Stimulated activated CD4-positive, alpha-beta T cell treated with anti-CD3 and anti-CD28 coated beads, Interleukin-15, amount 100 ng/mL, for 1 hour (primary cell): ENCODE data around the gene FBXO31.
"Not testable (repeated sequence)": the region's sequence is repeated elsewhere in the genome, so short reads cannot be mapped to it uniquely, and the experiment has no call there.

Experiments
- DNase-seq, 2 donors: peaks; one replicate each; pipeline ENCODE4 v3.0.0-alpha.2; 2020; ENCODE audit warnings: low read depth in 1 of 2, low spot score in 1 of 2

FBXO31 gene

DNA sequence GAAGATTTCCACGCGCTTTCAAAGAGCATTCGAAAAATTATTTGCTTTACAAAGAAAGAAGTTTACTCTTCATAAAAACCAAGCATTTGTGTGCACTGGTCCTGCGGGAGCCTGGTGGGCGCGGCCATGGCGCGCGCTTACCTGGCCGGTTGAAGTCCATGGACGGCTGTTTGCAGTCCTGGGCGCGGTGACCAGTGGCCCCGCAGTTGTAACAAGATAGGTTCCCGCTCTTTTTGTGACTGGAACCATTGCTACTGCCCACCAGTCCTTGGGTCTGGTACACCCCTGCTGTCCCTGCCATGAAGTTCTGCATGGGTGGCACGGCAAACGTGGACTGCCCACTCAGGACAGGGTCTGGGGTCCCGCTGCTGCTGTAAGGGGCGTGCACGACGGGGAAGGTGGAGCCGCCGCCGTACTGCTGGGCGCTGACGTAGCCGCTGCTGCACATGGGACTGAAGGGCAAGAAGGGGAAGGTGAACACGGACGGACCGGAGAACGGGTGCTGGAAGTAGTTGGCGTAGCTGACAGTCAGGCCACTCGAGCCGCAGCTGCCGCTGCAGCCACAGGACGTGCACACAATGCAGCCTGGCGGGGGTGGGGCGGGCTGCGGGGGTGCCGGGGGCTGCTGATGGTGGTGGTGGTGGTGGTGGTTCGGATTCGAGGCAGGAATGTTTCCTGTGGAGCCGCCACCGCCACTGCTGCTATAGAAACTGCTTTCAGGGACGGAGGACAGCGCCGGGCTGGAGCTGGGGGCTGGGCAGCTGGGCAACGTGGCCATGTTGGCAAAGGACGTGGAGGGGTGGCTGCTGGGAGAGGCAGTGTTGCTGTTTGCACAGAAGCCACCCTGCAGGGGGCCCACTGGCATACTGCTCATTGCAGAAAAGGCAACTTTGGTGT, 28.0 kb upstream of the FBXO31 start:
- no peak for DNase-seq

DNA sequence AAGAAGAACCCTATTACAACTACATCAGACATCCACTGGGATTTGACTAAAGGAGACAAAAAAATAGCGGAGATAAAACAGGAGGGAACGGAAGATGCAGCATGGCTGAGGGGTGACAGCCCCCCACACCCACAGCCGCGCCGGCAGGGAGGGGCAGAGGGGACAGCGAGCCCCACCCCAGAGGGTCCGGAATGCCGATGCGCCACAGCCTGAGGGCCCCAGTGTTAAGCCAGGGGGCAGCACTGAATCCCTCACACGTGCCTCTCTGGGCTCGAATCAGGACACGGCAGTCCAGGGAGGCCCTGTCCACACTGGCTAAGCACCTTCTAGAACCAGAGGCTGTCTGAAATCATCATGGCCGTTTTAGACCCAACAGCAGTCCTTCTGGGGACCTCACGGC, 27.4 kb upstream of the FBXO31 start:
- no peak for DNase-seq

DNA sequence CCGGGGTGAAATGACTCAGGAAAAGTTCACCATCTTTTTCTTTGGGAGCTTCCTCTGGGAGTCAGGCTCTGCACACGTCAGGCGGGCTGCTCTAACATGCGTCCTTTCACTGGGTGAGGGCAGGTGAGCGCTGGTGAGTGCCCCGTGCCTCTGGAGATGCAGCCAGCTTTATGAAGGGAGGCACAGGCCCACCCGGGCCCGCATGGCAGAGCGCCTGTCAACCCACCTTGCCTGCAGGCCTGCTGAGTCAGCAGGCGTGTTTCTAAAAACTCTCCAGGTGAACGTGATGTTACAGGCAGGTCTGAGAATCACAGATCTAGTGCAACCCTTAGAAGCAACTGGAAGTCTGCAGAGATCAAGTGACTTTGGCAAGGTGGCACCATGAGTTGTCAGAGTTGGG, 27.0 kb upstream of the FBXO31 start:
- DNase-seq = no peak

DNA sequence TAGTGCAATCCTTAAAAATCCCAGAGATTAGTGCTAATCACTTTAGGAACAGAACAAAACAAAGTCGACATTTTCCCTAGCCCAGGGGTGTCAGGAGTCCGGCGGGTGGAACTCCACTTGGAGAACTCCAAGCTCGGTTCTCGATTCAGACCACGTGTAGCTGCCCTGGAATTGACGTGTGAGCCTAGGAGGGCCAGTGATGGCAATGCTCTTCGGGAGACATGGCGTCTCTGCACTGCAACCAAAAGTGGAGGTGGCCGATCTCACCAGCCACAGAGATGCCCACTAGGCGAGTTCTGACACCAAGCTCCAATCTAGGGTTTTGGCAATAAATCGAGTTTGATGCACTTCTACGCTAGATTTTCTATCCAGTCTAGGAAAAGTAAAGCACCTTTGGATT, 26.2 kb upstream of the FBXO31 start:
- no peak for DNase-seq

DNA sequence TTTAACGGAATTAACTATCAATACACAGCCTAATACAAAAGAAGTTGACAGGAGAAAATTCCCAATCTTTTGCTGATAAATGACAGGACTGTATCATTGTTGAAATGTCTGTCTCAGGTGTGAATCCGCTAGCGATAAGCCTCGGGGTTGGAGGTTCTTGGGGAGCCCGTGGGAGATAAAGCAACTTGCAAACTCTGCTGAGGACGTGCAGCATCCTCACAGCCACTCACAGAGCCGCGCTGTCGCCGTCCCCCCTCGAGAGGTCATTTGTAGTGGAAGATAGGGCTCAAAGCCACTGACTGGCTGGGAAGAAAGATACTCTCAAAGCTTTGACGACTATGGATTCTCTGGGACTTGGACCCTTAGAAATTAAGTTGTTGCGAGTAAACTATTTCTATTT, 25.6 kb upstream of the FBXO31 start:
- no peak for DNase-seq

DNA sequence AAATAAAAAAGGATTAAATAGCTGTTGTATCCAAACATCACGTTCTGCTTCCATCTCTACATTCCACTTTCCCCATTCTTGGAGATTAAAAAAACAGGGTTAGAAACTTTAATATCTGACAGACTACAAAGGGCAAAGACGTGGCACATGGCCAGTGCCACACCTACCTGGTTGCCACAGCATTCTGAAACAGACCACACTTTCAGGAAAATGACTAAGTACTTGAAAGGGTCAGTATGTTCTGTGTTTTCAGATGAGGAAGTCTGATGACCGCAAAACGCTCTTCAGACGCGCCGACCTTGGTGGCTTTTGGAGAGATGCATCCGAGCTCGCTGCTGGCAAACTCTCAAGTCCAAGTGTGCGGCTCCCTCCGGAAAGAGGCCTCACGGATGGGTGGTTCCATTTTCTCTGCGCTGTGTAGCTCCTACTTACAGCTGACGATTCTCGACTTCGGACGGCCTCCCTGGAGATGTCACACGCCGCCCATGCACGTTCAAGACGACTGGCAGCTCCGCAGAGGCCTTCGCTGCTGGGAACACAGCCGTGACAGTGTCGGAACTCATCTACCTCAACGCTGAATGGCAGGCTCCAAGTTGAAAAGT, 24.0 kb upstream of the FBXO31 start:
- no peak for DNase-seq

DNA sequence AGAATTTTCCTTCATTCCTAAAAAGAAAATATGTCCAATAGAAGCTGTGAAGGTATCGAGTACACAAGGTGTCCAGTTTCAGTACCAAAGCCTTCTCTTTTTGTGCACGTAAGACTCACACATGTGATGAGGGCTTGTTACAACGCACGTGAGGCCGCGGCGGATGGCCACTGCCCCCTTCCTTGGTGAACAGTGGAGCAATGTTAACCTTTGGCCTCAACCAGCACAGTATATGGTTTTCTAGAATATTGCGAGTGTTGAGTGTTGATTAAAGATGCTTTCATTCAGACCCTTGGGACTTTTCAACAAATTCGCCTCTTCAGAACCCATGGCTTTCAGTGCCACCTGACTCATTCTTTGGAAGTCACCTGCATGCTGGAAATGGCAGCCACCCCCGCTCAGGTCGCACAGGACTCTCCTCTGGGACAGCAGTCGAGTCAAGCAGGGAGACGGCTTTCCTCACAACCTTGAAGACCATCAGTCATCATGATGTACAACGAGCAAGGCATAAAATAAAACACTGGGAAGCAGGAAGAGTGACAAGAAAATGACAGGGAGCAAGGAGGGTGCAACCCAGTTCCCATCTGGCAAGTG, 23.0 kb upstream of the FBXO31 start:
- no peak for DNase-seq

DNA sequence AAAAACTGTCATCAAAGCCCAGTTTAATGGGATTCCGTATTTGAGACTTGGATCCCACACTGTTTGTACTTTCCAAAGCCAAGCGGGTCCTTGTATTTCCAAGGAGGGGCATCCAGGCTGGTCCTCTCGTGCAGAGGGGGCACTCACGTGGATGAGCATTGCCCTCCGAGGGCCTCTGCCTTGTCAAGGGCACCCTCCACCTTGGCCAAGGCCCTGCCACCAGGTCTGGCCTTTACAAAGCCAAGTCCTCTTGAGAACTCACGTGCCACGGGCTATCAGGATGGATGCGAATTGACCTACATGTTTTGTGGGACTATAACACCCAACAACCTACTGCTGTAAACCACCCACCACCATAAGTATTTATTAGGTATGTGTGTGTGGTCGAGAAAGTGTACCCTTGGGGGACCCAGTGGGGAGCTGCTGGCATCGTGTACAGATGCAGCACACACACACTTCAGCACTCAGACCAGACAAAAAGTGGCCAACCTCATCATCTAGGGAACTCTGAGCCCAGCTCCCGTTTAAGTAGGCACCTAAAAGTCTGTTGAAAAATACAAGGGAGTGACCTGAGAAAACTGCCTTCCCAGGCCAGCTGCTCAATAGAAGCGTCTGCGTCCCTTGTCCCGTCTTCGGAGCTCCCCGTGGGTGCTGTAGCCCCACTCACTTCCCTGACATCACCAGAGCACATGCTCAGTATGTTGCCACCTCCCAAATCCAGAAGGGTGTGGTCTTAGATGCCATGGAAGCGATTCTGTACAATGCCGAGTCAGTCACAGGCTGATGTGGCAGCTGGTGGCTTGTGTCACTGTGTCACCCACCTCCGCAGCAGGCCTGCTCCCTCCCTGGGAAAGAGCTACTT, 21.4 kb upstream of the FBXO31 start:
- DNase-seq = no peak

DNA sequence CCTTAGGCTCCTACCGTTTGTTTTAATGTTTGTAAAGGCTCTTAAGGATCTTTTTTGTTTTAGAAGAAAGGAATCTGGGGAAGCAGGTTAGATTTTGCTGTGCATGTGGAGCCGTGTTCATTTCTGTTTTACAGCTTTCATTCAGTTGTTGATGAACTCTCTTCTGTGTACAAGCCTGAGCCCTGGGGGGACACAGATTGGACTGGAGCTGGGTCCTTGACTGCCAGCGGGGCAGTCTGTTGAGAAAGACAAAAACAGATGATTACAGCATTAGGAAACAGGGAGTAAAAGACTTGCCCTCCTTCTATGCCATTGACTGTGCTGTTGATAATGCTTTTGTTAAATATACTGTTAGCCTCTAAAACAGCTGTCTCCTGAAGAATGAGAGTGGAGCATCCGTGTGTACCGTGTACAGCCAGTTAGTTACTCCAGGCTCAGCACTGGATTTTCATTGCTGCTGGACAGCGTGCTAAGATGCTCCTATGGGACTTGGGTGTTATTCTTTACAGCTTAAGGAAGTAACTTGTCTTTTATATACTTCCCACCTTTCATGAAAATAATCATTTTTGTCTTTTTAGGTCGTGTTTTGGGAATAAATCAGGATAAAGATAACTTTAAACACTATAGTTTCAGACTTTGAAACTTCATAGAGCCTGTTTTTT, 11.7 kb upstream of the FBXO31 start:
- DNase-seq = no peak

DNA sequence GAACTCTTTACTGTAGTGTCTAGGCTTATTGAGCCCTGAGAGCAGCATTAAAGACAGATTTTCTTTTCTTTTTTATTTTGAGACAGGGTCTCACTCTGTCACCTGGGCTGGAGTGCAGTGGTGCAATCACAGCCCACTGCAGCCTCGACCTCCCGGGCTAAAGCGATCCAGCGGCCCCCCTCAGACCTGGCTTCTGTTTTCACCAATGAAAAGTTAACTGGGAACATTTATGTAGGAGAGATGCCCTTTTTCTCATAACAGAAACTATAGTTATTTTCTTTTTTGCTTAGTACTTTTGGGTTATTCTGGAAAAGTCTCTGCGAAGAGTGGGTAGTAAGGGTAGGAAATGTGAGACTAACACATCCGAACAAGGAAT, 10.1 kb upstream of the FBXO31 start:
- no peak for DNase-seq

DNA sequence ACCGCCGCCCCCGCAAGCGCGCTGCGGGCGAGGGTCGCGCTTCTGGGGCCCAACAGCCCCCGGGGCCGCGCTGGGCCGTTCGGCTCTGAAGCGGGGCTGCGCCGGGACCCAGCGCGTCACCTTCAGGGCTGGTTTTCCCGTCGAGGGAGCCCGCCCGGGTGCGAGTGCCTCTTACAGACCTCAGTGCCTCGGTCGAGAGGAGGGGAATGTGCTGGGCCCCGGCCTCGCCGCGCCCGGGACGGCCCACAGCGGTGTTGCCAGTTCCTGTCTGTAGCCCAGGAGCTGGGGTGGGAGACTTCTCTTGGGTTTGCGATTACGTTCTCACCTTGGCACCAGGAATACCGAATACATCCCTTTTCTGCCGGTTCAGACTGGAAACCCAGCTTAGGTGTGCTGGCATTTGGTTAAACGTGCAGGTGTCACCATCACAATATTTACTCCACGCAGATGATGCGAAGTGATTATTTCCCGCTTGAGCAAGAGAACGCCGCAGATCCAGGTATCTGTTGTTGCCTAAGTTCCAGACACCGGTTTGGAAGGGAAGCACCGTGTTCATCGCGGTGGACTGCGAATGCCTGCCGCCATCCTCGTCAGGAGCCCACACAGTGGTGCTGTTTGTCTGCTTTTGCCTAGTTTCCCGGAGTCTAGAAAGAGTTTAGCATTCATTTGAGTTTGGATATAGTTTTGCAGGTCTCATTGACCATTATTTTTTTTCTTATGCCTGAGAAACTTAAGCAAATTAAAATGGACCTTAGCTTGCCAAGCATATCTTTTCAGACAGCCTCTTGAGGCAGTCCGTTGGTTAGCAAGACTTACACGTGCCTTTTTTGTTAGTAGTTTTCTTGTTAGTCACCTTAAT, 9.5 kb upstream of the FBXO31 start:
- peak in 1 of 2 donors; percentile 16 for DNase-seq

DNA sequence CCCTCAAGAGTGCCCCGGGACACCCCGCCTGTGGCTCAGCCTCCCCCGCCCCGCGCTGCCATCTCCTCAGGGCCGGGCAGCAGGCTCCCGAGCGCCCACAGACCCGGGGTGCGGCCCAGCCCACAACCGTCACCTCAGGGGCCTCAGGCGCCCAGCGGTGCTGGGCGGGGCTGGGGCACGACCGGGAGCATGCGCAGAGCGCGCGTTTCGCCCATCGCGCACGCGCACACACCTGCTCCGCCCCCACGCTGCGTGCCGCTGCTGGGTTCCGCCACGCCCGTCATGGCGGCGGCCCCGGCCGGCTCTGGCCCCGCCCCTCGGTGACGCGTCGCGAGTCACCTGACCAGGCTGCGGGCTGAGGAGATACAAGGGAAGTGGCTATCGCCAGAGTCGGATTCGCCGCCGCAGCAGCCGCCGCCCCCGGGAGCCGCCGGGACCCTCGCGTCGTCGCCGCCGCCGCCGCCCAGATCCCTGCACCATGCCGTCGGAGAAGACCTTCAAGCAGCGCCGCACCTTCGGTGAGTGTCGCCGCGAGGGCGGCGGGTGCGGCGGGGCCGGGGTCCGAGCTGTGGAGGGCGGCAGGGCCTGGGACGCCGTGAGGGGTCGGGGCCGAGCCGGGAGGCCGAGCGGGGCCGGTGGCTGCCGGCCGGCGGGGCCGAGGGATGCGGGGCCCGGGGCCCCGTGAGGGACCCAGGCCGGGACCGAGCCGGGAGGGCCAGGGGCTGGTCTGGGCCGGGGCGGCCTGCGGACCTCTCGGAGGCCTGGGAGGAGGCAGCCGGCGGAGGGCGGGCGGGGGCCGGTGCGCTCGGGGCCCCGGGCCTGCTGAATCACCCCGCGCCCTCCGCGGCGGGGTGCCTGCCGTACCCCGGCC, 8.6 kb upstream of the FBXO31 start, which contains the start of gene MAP1LC3B:
TSS of gene MAP1LC3B (plus strand) at position 387 of the 871 bp plus-strand sequence. CDS start at position 479, 92 bp downstream.
- peak; percentile 99 for DNase-seq

DNA sequence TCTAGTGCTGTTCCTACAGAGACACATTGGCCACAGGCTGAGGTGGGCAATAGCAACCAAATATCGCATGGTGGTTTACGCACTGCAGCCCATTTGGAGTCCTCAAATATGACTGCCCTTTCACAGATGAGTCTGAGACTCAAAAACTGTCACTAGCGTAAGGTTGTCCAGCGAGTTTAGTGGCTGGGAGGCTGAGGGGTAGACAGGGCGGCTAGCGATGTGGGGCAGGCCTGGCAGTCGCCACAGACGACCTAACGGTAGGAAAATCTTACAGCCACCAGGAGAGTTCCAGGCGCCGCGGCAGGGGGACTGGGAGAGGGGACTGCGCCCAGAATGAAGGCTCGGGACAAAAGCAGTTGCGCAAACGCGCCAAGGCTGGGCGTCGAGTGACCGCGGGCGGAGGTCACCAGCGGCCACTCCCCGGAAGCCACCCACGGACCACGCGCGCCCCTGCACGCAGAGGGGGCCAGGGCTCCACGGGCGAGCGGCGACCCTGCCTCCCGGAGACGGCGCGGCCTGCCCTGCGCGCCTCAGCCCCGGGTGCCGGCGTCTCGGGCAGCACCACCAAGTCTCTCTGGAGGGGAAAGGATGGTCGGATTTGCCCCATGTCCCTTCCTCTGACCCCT, 7.9 kb upstream of the FBXO31 start:
- no peak for DNase-seq

DNA sequence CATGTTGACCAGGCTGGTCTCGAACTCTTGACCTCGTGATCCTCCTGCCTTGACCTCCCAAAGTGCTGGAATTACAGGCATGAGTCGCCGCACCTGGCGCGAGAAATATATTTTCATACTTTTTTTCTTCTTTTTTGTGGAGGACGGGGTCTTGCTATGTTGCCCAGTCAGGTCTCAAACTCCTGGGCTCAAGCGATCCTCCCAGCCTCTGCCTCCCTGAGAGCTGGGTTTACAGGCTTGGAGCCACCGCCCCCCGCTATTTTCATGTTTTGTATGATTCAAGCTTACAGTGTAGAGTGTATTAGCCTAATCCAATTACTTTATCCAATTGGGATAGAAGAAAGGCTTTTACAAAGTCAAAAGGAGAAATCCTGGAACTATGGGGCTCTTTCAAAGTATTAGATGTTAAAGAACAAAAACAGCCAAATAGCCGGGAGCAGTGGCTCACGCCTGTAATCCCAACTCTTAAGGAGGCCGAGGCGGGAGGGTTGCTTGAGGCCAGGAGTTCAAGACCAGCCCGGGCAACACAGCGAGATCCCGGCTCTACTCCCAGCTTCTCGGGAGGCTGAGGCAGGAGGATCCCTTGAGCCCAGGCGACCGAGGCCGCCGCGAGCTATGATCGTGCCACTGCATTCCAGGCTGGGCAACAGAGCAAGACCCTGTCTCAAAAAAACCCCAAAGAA, 7.2 kb upstream of the FBXO31 start:
- DNase-seq = no peak

DNA sequence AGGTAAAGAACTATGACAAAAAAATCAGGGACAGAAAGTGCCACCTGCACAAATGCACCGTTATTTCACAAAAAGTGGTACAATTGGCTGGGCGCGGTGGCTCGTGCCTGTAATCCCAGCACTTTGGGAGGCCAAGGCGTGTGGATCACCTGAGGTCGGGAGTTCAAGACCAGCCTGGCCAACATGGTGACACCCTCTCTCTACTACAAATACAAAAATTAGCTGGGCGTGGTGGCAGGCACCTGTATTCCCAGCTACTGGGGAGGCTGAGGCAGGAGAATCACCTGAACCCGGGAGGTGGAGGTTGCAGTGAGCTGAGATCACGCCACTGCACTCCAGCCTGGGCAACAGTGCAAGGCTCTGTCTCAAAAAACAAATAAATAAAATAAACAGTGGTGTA, 6.3 kb upstream of the FBXO31 start:
- not testable (repeated sequence) for DNase-seq

DNA sequence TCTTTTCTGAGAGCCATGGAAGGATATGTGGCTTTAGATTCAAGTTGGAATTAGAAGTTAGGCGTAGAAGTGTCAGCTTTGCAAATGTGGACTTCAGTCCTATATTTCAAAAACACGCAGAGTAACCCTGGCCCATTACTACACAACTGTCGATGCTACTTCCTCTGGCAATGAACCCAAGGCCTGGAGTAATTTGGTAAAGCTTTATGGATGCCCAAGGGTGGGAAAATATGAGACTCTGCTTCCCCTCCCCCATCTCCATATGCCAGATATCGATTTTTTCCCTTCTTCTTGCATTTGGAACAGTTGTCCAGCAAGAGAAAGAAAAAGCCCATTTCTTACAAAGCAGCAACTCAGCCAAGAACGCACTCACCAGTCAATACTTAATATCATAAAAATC, 5.7 kb upstream of the FBXO31 start:
- DNase-seq = no peak

DNA sequence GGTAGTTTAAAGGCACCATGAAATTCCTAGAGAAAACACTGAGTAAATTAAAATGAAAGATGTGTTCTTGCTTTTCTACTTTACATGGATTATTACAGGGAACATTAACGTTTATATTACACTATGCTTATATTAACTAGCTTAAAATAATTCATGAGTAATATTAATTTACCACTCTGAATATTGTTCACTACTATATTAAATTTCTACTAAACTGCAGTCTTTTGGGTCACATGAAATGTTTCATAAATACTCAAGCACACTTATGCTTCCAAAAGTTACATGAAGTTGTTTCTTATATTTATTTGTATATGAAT, 5.2 kb upstream of the FBXO31 start:
- no peak for DNase-seq
